Measurements from ENCODE around the gene PSTPIP2. TPM values are rescaled to one million over a fixed set of nuclear protein-coding genes. Genes with fewer than 3 reads are reported as not detected.
"Not testable (repeated sequence)": the region's sequence is repeated elsewhere in the genome, so short reads cannot be mapped to it uniquely, and the experiment has no call there.

PSTPIP2 gene
- total RNA-seq, 2 donors from 2014 or later: 2.5 to 3.2 TPM

GRCh38 chr18:46001892-46002291 is 70.2 kb downstream of the PSTPIP2 start:
- no peak for DNase-seq

GRCh38 chr18:46001074-46001473 is 71.0 kb downstream of the PSTPIP2 start:
- DNase-seq (no peak), ATAC-seq (no peak)
- intact Hi-C loops (cut with DNase I): no loop called here

More at GRCh38 chr18:46001892-46002291, 70.2 kb downstream of the PSTPIP2 start:
- intact Hi-C loops (cut with DNase I): no loop called here
- no peak for ATAC-seq

- DNase-seq: no peak
- ATAC-seq: no peak
- intact Hi-C loops (cut with DNase I): no loop called here
These were observed 72.5 kb downstream of the PSTPIP2 start for GRCh38 chr18:45999536-45999935.

- DNase-seq (no peak), ATAC-seq (no peak)
- intact Hi-C loops (cut with DNase I): no loop called here
These were observed 73.8 kb downstream of the PSTPIP2 start for GRCh38 chr18:45998244-45998643.

- DNase-seq (no peak), ATAC-seq (no peak)
- intact Hi-C loops (cut with DNase I): no loop called here
These were observed 74.3 kb downstream of the PSTPIP2 start for GRCh38 chr18:45997700-45998151.

GRCh38 chr18:45995461-45995860 is 76.6 kb downstream of the PSTPIP2 start:
- DNase-seq (no peak), ATAC-seq (no peak)
- intact Hi-C loops (cut with DNase I): no loop called here

GRCh38 chr18:45993438-45993837 is 78.6 kb downstream of the PSTPIP2 start:
- DNase-seq (no peak), ATAC-seq (no peak)
- intact Hi-C loops (cut with DNase I): no loop called here

GRCh38 chr18:45992527-45992926 is 79.5 kb downstream of the PSTPIP2 start:
- ATAC-seq; intact Hi-C loops (cut with DNase I); DNase-seq: not testable (repeated sequence)

GRCh38 chr18:45991788-45992187 is 80.3 kb downstream of the PSTPIP2 start:
- no peak for ATAC-seq
- intact Hi-C loops (cut with DNase I): no loop called here

GRCh38 chr18:45984546-45985235 is 87.4 kb downstream of the PSTPIP2 start:
- no peak for DNase-seq
- intact Hi-C loops (cut with DNase I): no loop called here
- ATAC-seq: no peak

More at GRCh38 chr18:45991788-45992187, 80.3 kb downstream of the PSTPIP2 start:
- DNase-seq: no peak

- intact Hi-C loops (cut with DNase I): no loop called here
- no peak for ATAC-seq
These were observed 90.2 kb downstream of the PSTPIP2 start for GRCh38 chr18:45981821-45982220.

GRCh38 chr18:45980229-45980628 is 91.8 kb downstream of the PSTPIP2 start:
- ATAC-seq: no peak
- intact Hi-C loops (cut with DNase I): no loop called here
- DNase-seq: no peak

More at GRCh38 chr18:45981821-45982220, 90.2 kb downstream of the PSTPIP2 start:
- DNase-seq: no peak

- intact Hi-C loops (cut with DNase I): loop anchor here (5.0 to 10.0 kb wide), 3 partner anchors 97 to 313 kb away; partner anchors contain the start of gene PSTPIP2 (in 1 of the 2)
- DNase-seq: no peak
- ATAC-seq: no peak
These were observed 94.0 kb downstream of the PSTPIP2 start for GRCh38 chr18:45978084-45978483.

GRCh38 chr18:45976974-45977373 is 95.1 kb downstream of the PSTPIP2 start:
- ATAC-seq (no peak), DNase-seq (no peak)
- intact Hi-C loops (cut with DNase I): loop anchor here (5.0 to 10.0 kb wide), 3 partner anchors 98 to 312 kb away; partner anchors contain the start of gene PSTPIP2 (in 1 of the 2)

- DNase-seq: no peak
- intact Hi-C loops (cut with DNase I): loop anchor here (5.0 to 10.0 kb wide), 3 partner anchors 98 to 312 kb away; partner anchors contain the start of gene PSTPIP2 (in 1 of the 2)
- no peak for ATAC-seq
These were observed 95.5 kb downstream of the PSTPIP2 start for GRCh38 chr18:45976566-45976965.

GRCh38 chr18:45974088-45974536 is 97.9 kb downstream of the PSTPIP2 start:
- intact Hi-C loops (cut with DNase I): loop anchor here in 1 of 2 donors (5.0 to 10.0 kb wide), 3 partner anchors 101 to 309 kb away; partner anchors contain the start of gene PSTPIP2
- DNase-seq (peak; percentile 37), ATAC-seq (peak; percentile 83)

GRCh38 chr18:45967007-45967706 is 104.9 kb downstream of the PSTPIP2 start, which contains the start of gene EPG5:
EPG5 (minus strand) TSS chr18:45967329; CDS start chr18:45967239, 90 bp downstream.
- peak; percentile 96 for DNase-seq
- peak; percentile 100 for ATAC-seq
- intact Hi-C loops (cut with DNase I): loop anchor here in 1 of 2 donors (5.0 kb wide), 1 partner anchor 45 kb away; no protein-coding TSS in a partner anchor

- intact Hi-C loops (cut with DNase I): loop anchor here in 1 of 2 donors (5.0 kb wide), 1 partner anchor 43 kb away; no protein-coding TSS in a partner anchor
- DNase-seq, ATAC-seq: not testable (repeated sequence)
These were observed 107.1 kb downstream of the PSTPIP2 start for GRCh38 chr18:45964913-45965312.

- intact Hi-C loops (cut with DNase I): no loop called here
- ATAC-seq: no peak
- no peak for DNase-seq
These were observed 109.2 kb downstream of the PSTPIP2 start for GRCh38 chr18:45962866-45963265.

- ATAC-seq: no peak
- DNase-seq: no peak
- intact Hi-C loops (cut with DNase I): no loop called here
These were observed 109.6 kb downstream of the PSTPIP2 start for GRCh38 chr18:45962461-45962860.

Data from left cardiac atrium (tissue), 4 donors.